GM21360 (cell line): Measurements from ENCODE around the gene DNAJA2.
"Not testable (repeated sequence)": the region's sequence is repeated elsewhere in the genome, so short reads cannot be mapped to it uniquely, and the experiment has no call there.

ENCODE experiments used
- ATAC-seq: cut with Tn5 transposase; IDR thresholded peaks from one replicate; pipeline ENCODE4 v1.9.1; 2021; ENCODE audit warnings: mild to moderate bottlenecking, moderate library complexity; ENCODE audit not compliant: unreplicated experiment

Gene DNAJA2

DNA sequence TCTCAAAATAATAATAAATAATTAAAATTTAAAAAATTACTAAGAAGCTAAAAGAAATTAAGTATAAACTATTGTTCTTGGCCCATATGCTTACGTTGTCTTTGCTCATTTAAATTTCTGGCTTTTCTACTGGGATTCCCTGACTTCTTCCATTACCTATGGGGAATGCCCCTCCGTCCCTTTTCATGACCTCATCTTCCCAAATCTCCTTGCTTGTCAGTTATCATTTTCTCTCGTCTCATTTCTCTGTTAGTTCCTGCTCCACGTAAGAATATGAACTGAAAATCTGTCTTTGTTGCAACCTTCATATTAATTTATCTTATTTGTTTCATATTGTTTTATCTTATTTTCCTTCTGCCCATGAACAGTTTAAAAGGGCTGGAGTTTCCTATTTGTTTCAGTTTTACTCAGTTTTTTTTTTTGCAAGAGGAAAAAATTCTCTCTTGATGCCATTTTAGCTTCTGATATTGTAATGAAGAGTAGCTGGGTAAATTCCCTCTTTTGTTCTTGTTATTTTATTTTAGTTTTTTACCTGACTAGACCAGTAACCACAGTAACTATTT, 2.5 kb upstream of the DNAJA2 start:
- ATAC-seq = no peak

DNA sequence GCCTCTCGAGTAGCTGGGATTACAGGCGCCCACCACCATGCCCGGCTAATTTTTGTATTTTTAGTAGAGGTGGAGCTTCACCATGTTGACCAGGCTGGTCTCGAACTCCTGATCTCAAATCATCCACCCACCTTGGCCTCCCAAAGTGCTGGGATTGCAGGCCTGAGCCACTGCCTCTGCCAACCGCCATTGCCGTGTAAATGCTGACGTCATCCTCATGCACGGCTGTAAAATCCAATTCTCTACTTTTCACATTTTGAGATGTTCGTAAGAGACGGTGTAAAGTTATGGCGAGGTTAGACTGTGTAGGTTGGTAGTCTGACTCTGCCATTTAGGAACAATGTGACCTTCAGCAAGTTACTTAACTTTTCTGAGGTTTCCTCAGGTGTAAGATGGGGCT, 1.7 kb upstream of the DNAJA2 start:
- ATAC-seq = no peak

DNA sequence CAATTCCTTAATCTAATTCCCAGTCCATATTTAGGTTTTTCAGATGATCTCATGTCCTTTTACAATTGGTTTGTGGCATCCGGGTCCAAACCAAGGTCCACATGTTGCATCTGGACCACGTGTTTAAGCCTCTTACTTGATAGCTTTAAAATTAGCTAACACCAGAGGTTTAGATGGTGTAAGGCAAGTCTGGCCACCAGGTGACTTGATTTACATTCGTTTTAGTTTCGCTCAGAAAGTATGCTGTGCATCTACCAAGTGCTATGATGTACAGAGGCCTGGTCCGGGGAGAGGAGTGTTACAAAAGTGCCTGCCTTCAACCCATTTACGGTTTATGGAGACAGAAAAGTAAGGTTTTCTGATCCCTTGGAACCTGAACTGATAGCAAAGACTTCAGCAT, 878 bp upstream of the DNAJA2 start:
- ATAC-seq = no peak

DNA sequence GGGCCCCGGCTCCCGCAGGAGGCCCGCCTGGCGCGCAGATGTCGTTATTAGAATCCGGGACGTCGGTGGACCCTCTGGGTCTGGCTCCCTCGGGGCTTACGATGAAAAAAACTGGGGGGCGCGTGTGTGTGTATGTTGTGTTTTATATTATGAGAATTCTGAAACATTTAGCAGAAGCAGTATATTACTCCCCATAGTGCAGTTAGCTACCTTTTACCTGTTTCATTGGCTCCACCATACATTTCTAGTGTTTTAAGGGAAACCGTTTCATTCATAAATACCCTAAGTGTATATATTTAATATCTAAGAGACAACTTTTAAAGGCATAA, 486 bp upstream of the DNAJA2 start:
- no peak for ATAC-seq

DNA sequence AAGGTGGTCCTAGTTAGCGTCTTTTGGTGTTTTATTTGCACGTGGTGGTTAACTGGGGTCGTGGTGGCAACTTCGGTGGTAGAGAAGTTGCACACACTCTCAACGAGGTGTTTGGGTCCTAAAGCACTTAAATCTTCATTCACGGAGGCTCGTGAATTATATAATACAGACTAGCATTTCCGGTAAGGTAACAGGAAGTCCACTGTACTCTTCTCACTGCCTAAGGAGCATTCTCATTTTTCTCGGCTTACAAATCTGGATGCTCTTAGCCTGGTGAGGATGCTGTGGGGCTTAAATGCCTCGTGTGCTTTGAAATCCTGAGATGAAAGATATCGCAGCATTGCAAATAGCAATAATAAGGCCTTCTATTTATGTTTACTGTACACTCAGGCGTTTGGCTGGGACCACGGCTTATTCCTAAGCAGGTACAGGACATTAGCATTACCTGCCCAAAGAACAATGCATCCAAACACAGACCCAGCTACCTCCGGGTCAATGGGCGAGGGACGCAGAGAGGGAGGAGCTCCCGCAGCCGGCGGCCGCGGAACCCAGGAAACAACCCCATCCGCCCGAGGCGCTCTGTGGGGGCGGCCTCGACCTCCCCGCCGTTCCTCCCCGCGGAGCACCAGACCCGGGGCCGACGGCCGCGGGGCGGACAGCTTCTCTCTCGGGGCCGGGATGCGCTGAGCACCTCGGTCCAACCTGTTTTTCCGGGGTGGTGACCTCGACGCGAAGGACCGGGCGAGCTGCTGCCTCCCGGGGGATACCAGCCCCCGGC, 856 bp downstream of the DNAJA2 start:
- peak; percentile 33 for ATAC-seq

DNA sequence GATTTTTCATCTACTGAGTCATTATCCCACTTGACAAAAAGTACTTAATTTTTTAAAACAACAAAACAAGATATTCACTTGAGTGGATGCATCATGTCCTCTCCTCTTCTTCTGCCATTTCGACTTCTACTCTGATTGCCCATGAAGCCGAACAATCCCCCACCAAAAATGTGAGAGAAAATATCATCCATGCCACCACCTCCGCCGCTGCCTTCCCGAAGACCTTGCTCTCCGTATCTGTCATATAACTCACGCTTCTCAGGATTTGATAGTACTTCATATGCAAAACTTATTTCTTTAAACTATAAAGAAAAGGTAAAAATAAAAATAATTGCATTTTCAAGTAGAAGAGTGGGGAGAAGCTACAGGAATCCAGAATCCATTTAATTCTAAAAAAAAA, 2.2 kb downstream of the DNAJA2 start:
- no peak for ATAC-seq

DNA sequence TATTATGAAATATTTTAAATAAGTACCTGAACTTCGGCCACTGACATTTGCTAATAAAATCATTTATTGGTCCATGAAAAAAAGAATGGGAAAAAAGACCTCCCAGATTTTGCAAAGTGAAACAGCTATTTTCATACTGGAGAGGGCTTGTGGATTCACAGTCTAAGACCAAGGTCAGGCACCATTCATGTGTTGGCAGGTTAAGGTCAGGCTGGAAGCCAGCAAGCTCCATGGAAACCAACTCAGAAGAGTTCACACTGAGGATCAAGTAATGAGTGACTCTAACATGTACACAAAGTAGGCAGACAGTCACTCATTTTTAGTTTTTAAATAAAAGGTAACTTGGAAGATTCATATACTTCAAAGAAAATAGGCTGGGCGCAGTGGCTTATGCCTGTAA, 3.4 kb downstream of the DNAJA2 start:
- no peak for ATAC-seq

DNA sequence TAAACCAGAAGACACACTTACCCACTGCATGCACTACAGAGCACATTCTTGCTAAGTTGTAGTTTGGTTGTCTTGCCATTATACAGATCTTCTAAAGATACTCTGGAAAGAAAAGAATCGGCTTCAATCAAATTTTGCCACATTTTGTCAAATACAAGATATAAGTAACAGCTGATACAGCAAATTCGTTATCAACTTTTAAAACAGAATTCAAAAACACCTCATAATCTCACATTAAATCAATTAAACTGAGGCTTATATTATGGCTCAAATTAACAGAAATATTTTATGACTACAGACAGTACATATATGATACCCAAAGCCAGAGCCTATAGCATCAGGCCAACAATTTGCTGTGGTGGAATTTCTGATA, 5.4 kb downstream of the DNAJA2 start:
- no peak for ATAC-seq

DNA sequence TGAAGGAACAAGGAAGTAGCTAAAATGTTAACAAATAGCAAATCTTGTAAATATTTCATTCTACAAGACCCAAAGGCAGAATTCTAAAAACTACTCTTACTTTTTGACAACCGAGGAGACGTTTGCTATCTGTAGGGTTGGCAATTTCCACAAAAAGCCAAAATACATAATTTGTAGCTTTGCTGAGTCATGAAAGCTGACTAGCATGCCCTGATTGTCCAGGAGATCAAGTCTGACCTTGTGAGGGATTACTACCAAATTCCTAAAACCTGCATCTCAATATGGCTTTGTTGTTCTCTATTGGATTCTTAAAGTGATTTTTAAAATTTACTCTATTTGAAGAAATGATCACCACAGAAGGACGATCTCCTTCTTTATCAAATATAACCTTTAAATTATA, 10.8 kb downstream of the DNAJA2 start:
- no peak for ATAC-seq

DNA sequence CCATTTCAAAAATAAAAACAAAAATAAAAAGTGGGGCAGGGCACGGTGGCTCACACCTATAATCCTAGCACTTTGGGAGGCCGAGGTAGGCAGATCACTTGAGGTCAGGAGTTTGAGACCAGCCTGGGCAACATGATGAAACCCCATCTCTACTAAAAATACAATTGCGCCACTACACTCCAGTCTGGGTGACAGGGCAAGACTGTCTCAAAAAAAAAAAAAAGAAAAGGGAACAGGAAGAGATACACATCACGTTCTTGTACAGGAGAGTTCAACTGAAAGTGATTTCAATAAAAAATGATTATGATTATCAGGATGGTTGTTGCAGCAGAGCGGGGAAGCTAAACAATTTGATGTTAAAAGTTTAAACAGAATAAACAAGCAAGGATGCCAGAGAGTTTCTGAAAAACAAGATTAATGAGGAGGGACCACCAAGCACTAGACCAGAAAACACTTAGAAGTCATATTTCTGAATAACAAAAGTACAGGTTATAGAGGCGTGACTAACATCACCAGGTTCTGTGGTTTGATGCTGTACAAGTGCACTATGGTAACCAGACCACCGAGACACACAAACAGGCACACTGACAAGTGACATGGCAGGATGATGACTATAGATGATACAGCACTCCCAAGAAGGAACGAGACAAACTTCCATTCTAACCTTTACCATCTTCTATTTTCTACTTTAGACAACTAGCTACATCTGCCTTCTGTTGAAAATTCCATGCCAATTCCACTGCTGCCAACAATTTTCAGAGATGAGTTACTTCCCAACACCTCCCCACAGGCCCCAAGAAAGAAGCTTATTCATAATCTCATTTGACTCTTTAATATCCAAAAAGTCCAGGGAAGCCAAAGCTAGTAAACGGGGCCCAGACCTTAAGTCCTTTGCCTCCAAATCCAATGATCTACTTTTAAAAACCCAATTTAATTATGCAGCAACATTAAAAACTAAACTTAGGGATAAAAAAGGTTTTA, 11.8 kb downstream of the DNAJA2 start:
- ATAC-seq = no peak

DNA sequence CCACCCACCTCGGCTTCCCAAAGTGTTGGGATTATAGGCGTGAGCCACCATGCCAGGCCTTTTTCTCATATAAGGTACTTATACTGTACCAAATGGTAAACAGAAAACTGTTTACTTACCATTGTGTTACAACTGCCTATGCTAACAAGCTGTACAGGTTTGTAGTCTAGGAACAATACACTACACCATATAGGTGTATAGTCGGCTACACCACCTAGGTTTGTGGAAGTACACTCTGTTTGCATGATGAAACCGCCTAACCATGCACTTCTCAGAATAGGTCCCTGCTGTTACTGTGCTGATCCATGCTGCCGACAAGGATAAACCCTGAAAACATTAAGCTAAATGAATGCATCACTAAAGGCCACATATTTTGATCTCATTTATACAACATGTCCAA, 18.9 kb downstream of the DNAJA2 start:
- ATAC-seq = no peak

DNA sequence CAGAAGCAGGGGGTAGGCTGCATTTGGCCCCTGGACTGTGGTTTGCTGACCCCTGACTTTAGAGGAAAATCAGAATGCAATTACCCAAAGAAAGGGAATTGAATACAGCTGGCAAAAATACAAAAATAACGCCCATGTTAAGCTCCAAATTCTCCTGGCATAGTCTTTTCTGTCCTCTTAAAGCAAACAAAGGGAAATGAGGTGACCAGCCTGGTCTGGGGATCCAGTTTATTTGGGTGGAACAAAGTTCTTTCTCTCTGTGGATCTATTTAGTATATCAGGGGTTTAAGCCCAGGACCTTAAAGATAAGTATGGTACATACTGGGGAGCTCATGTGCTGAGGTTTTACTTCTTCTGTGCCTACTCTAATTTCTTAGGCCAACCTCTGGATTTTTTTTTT, 23.5 kb downstream of the DNAJA2 start:
- ATAC-seq = no peak

DNA sequence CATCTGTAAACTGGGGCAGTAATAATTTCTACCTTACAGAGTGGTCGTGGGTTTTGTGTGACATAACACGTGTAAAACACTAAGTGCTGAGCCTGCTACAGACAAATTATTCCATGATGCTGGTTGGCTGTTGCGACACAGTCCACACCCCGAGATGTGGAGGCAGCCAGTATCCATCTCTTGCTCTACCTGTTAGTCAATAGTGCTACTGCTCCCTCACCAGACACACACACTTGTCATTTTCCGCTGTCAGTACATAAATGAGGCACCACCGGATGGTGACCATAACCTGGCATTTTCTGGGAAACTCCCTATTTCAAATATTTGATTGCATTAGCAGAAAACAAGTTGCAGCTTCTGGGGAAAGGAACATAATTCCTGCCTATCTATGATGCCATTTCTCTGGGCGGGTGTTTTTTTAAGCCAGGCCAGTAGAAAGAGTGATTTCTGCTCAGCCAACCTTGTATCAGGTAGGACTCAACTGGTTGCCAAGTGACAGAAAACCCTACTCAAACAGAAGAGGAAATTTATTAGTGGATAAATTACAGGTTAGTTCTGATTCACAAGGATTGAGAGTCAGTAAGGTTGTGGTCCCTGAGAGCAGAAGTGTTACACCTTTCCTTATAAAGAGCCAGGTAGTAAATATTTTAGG, 24.1 kb downstream of the DNAJA2 start:
- no peak for ATAC-seq

DNA sequence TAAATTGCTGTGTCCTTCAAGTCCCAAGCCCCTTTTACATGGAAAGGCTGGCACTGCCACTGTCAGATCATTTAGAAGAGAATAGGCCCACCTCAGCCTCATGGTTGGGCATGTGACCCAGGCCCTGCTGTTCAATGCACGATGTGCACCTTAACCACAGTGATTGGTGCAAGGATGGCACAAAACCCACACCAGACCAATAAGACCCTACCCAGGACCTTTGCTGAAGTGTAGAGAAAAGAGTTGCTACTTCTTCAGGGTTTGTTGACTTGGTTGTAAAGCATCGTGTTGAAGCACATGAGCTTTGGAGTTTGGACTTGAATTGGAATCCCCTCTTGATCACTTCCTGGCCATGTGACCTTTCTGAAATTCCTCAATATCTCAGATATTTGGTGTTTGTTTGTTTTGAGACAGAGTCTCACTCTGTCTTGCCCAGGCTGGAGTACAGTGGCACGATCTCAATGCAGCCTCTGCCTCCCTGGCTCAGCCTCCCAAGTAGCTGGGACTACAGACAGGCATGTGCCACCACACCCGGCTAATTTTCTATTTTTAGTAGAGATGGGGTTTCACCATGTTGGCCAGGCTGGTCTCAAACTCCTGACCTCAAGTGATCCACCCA, 24.8 kb downstream of the DNAJA2 start:
- no peak for ATAC-seq

DNA sequence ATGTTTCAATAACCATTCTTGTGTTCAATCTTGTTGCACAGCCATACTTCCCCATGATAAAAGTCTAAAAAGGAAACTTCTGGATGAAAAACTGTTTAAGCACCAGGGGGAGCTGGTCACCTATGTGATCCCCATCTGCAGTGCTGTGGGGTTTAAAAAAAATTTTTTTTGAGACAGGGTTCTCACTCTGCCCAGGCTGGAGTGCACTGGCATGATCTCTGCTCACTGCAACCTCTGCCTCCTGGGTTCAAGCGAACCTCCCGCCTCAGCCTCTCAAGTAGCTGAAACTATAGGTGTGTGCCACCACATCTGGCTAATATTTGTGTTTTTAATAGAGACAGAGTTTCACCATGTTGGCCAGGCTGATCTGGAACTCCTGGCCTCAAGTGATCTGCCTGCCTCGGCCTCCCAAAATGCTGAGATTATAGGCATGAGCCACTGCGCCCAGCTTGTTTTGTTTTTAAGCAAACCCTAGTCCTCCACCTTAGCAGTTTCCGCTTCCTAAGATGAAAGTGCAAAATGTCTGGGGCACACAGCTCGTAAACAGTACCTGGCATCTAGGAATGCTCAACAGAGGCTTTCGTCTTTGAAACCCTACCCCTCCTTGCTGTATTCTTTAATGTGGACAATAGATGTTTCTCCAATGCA, 25.4 kb downstream of the DNAJA2 start:
- ATAC-seq = no peak

DNA sequence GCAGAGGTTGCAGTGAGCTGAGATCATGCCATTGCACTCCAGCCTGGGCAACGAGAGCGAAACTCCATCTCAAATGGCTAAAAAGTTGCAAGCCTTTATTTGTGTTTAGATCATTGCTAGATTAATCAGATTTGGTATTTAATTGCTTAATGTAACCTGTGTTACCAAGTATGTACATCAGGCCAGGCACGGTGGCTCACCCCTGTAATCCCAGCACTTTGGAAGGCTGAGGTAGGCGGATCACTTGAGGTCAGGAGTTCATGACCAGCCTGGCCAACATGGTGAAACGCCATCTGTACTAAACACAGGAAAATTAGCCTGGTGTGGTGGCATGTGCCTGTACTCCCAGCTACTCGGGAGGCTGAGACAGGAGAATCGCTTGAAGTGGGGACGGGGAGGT, 28.8 kb downstream of the DNAJA2 start:
- ATAC-seq = not testable (repeated sequence)

DNA sequence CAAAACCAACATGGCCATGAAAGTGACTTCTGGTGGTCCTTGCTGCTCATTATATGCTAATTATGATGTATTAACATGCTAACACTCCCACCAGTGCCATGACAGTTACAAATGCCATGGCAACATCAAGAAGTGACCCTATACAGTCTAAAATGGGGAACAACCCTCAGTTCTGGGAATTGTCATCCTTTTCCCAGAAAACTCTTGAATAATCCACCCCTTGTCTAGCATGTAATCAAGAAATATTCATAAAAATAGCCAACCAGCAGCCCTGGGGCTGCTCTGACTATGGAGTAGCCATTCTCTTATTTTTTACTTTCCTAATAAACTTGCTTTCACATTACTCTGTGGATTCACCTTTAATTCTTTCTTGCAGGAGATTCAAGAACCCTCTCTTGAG, 35.9 kb downstream of the DNAJA2 start:
- no peak for ATAC-seq

DNA sequence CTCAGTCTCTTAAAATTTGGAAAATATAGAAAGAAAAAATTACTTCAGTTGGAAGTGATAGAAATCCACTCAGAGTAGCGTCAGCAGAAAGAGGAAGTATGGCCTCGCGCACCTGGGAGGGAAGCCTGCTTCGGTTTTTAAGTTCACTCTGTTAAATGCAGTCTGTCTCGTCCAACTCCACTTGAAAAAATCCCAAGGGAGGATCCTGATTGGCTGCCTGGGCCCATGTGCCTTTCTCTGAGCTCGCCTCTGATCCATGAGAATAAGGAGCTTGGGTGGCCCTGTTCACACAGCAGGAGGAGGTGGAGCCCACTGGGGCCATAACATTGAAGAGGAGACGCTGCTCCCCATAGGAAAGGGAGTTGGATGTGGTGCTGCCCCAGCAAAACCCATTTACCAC, 40.7 kb downstream of the DNAJA2 start:
- ATAC-seq = no peak

DNA sequence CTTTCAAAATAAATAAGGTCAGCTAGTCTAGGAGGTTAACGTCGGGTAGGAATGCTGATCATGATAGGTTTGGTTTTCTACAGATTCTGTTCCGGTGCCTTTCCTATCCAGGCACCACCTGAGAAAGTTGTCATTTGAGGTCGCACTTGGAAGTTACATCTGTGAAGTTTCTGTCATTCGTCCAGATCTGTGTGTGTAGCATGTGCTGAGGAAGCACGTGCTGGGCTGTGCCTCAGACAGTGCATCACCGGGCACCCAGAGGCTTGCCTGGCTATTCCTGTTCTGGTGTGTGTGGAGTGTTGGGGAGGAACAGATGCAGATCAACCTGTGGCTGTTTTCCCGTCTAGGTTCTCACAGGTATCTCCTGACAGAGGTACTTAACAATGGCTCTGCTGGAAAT, 42.6 kb downstream of the DNAJA2 start:
- no peak for ATAC-seq
